Measurements from ENCODE around the gene POLR3F.
A peak's percentile ranks its signal among the peaks of the same experiment; 100 is the strongest.
"Not testable (repeated sequence)": the region's sequence is repeated elsewhere in the genome, so short reads cannot be mapped to it uniquely, and the experiment has no call there.

POLR3F gene

GRCh38 chr20:18506744-18507143 is 39.6 kb downstream of the POLR3F start:
- DNase-seq: peak; percentile 50

GRCh38 chr20:18507218-18508191 is 40.3 kb downstream of the POLR3F start, which contains the start of gene SEC23B:
Gene SEC23B (plus strand): TSS chr20:18507940. CDS start chr20:18510836, 2,896 bp downstream.
- DNase-seq: peak; percentile 99

- no peak for DNase-seq
These were observed 44.4 kb downstream of the POLR3F start for GRCh38 chr20:18511571-18511970.

- DNase-seq: no peak
These were observed 46.0 kb downstream of the POLR3F start for GRCh38 chr20:18513208-18513607.

GRCh38 chr20:18514127-18514526 is 46.9 kb downstream of the POLR3F start:
- DNase-seq: no peak

GRCh38 chr20:18515973-18516372 is 48.8 kb downstream of the POLR3F start:
- DNase-seq: no peak

GRCh38 chr20:18522066-18522465 is 54.9 kb downstream of the POLR3F start:
- DNase-seq: not testable (repeated sequence)

- no peak for DNase-seq
These were observed 55.9 kb downstream of the POLR3F start for GRCh38 chr20:18523066-18523465.

- no peak for DNase-seq
These were observed 57.5 kb downstream of the POLR3F start for GRCh38 chr20:18524646-18525045.

GRCh38 chr20:18526761-18527160 is 59.6 kb downstream of the POLR3F start:
- DNase-seq: not testable (repeated sequence)

- DNase-seq: no peak
These were observed 60.1 kb downstream of the POLR3F start for GRCh38 chr20:18527339-18527738.

GRCh38 chr20:18527836-18528235 is 60.6 kb downstream of the POLR3F start:
- DNase-seq: no peak

- no peak for DNase-seq
These were observed 61.9 kb downstream of the POLR3F start for GRCh38 chr20:18529041-18529440.

GRCh38 chr20:18532626-18533025 is 65.4 kb downstream of the POLR3F start:
- DNase-seq: no peak

GRCh38 chr20:18533491-18533890 is 66.3 kb downstream of the POLR3F start:
- DNase-seq: no peak

- no peak for DNase-seq
These were observed 66.9 kb downstream of the POLR3F start for GRCh38 chr20:18533978-18534644.

Data from NCI-H69 (cell line).